ENCODE results near the gene PCGF3. TPM values are rescaled to one million over a fixed set of nuclear protein-coding genes. Genes with fewer than 3 reads are reported as not detected.
A peak's percentile ranks its signal among the peaks of the same experiment; 100 is the strongest.

Gene PCGF3
- total and polyA plus RNA-seq, 3 experiments from 2014 or later: 4.8 to 26.1 (median 24.7) TPM

DNA sequence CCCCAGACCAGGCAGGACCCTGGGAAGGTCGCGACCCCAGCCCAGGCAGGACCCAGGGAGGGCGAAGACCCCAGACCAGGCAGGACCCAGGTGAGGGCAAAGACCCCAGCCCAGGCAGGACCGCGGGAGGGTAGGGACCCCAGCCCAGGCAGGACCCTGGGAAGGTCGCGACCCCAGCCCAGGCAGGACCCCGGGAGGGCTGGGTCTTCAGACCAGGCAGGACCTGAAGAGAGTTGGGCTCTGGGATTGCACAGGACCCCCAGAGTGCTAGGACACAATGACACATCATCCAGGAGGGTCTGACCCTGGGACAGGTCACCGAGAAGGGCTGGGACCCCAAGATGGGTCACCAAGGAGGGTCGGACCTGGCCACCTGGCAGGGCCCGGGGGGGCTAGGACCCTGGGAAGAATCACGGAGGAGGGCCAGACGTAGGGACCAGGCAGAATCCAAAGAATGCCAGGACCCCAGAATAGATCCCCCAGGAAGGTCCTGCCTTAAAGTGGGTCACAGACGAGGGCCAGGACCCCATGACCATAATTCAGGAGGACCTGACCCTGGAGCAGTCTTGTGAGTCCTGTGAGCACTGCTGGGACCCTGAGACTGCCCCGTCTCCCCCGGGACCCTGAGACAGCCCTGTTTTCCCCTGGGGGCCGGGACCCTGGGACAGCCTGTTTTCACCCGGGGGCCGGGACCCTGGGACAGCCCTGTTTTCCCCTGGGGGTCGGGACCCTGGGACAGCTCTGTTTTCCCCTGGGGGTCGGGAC is 1.4 kb downstream of the PCGF3 start:
- Mint-ChIP-seq H3K36me3 (peaks cover 0 to 5% (median 0%) of the 10 kb centered on the region in 3 donors), H3K4me1 (peaks cover 21 to 42% (median 27%) of the 10 kb centered on the region in 3 donors), H3K4me3 (peak overlapping the region in 1 of 7 donors; percentile 15), H3K27me3 (no peaks in the 10 kb centered on the region), H3K27ac (no peak overlapping the region), H3K9me3 (no peaks in the 10 kb centered on the region)
- H3K9me3 ChIP-seq (ENCODE audit: low read length): no peaks in the 10 kb centered on the region
- CTCF ChIA-PET: no interaction called here
- H3K4me3 ChIP-seq (ENCODE audit: low read length): no peak overlapping the region
- peaks cover 13% of the 10 kb centered on the region for H3K4me1 ChIP-seq (ENCODE audit: insufficient read depth, low read length)
- H3K27me3 ChIP-seq (ENCODE audit: insufficient read depth, low read length, poor library complexity, severe bottlenecking): no peaks in the 10 kb centered on the region
- POLR2A ChIA-PET: no interaction called here
- H3K27ac ChIP-seq (ENCODE audit: low read depth, low read length): peak overlapping the region; percentile 93
- no peaks in the 10 kb centered on the region for H3K36me3 ChIP-seq (ENCODE audit: insufficient read depth, low read length)
- DNase-seq: peak in 1 of 5 donors; percentile 46

DNA sequence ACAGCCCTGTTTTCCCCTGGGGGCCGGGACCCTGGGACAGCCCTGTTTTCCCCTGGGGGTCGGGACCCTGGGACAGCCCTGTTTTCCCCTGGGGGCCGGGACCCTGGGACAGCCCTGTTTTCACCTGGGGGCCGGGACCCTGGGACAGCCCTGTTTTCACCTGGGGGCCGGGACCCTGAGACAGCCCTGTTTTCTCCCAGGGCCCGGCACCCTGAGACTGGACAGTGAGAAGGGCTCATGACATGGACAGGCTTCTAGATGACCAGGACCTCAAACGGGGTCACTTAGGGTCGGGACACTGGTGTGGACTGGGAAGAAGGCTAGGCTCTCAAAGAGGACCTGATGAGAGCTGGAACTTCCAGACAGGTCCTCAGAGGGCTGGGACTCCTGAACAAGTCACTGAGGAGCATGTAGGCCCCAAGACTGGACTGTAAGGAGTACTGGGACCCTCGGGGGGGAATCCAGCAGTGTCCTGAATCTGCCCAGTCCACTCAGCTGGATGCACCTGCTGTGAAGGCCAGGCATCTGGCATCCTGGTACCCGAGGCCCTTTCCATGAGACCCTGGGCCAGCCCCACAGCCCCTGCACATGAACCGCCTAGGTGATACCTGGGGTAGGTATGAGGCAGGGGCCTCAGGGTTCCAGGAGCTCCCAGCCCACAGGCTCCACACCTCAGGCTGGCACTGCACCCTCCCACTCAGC is 2.4 kb downstream of the PCGF3 start:
- Mint-ChIP-seq H3K27me3 (no peaks in the 10 kb centered on the region), H3K27ac (peak overlapping the region in 2 of 8 donors; percentile 22 to 26), H3K36me3 (peaks cover 0 to 5% (median 0%) of the 10 kb centered on the region in 3 donors), H3K4me1 (peaks cover 21 to 47% (median 36%) of the 10 kb centered on the region in 3 donors), H3K4me3 (peak overlapping the region in 5 of 7 donors; percentile 41 to 78 (median 56)), H3K9me3 (no peaks in the 10 kb centered on the region)
- Histone ChIP-seq H3K9me3 (ENCODE audit: low read length) (no peaks in the 10 kb centered on the region), H3K36me3 (ENCODE audit: insufficient read depth, low read length) (no peaks in the 10 kb centered on the region), H3K4me1 (ENCODE audit: insufficient read depth, low read length) (peaks cover 13% of the 10 kb centered on the region), H3K27me3 (ENCODE audit: insufficient read depth, low read length, poor library complexity, severe bottlenecking) (no peaks in the 10 kb centered on the region), H3K4me3 (ENCODE audit: low read length) (no peak overlapping the region), H3K27ac (ENCODE audit: low read depth, low read length) (no peak overlapping the region)
- DNase-seq: no peak
- POLR2A ChIA-PET: no interaction called here
- CTCF ChIA-PET: no interaction called here

DNA sequence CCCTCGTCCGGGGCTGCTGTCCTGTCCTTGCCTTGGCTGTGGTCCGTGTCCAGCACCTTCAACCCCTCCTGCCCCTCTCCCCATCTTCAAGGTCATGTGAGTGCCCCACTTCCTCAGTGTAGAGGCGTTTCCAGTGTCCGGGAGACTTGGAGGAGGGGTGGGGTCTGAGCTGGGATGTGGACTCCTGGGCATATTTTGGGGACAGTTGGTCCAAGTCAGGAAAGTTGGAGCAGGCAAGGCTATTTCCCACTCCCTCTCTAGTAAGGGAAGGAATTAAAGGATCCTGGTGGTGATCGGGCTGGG is 3.0 kb downstream of the PCGF3 start:
- ChIA-PET CTCF (no interaction called here), POLR2A (no interaction called here)
- Histone ChIP-seq H3K9me3 (ENCODE audit: low read length) (no peaks in the 10 kb centered on the region), H3K4me3 (ENCODE audit: low read length) (no peak overlapping the region), H3K27me3 (ENCODE audit: insufficient read depth, low read length, poor library complexity, severe bottlenecking) (no peaks in the 10 kb centered on the region), H3K4me1 (ENCODE audit: insufficient read depth, low read length) (peaks cover 13% of the 10 kb centered on the region), H3K36me3 (ENCODE audit: insufficient read depth, low read length) (no peaks in the 10 kb centered on the region), H3K27ac (ENCODE audit: low read depth, low read length) (no peak overlapping the region)
- Mint-ChIP-seq H3K4me3 (peak overlapping the region in 6 of 7 donors; percentile 1 to 72 (median 20)), H3K9me3 (no peaks in the 10 kb centered on the region), H3K4me1 (peaks cover 21 to 47% (median 36%) of the 10 kb centered on the region in 3 donors), H3K36me3 (peaks cover 0 to 5% (median 0%) of the 10 kb centered on the region in 3 donors), H3K27me3 (no peaks in the 10 kb centered on the region), H3K27ac (peak overlapping the region in 4 of 8 donors; percentile 8 to 89 (median 50))
- DNase-seq: no peak

DNA sequence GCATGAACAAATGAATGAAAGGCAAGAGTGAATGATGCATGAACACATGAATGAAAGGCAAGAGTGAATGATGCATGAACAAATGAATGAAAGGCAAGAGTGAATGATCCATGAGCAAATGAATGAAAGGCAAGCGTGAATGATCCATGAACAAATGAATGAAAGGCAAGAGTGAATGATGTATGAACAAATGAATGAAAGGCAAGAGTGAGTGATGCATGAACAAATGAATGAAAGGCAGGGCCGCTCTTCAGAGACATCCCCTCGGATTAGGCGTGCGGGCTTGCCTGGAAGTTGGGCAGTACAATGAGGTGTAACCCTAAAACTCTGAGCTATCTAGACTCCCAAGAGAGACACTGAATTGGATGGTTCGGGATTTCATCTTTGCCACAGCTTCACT is 3.7 kb downstream of the PCGF3 start:
- H3K9me3 ChIP-seq (ENCODE audit: low read length): no peaks in the 10 kb centered on the region
- no peaks in the 10 kb centered on the region for H3K27me3 ChIP-seq (ENCODE audit: insufficient read depth, low read length, poor library complexity, severe bottlenecking)
- H3K36me3 Mint-ChIP-seq: peaks cover 0 to 6% (median 0%) of the 10 kb centered on the region in 3 donors
- no peak for DNase-seq
- ChIA-PET CTCF (no interaction called here), POLR2A (no interaction called here)
- no peaks in the 10 kb centered on the region for H3K27me3 Mint-ChIP-seq
- H3K27ac ChIP-seq (ENCODE audit: low read depth, low read length): no peak overlapping the region
- H3K27ac Mint-ChIP-seq: peak overlapping the region in 2 of 8 donors; percentile 43 to 74
- no peaks in the 10 kb centered on the region for H3K9me3 Mint-ChIP-seq
- H3K4me1 ChIP-seq (ENCODE audit: insufficient read depth, low read length): peaks cover 13% of the 10 kb centered on the region
- peak overlapping the region in 2 of 7 donors; percentile 35 to 68 for H3K4me3 Mint-ChIP-seq
- no peak overlapping the region for H3K4me3 ChIP-seq (ENCODE audit: low read length)
- H3K36me3 ChIP-seq (ENCODE audit: insufficient read depth, low read length): no peaks in the 10 kb centered on the region
- peaks cover 22 to 49% (median 36%) of the 10 kb centered on the region in 3 donors for H3K4me1 Mint-ChIP-seq

DNA sequence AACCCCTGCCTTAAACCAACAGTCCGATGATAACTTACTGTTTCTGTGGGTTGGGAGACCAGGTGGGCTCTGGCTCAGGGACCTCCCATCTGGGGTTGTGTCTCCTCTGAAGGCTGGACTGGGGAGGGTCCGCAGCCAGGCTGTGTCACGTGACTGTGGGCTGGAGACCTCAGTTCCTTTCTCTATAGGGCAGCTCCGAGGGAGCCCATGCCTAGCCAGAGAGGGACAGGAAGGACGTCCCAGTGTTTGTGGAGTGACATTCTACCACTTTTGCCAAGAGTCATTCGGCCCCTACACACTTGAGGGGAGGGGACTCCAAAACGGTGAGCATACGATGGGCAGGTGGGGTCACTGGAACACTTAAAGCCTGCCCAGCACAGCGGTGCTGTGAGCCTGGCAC is 4.5 kb downstream of the PCGF3 start:
- ChIA-PET CTCF (no interaction called here), POLR2A (no interaction called here)
- peak overlapping the region in 2 of 7 donors; percentile 35 to 68 for H3K4me3 Mint-ChIP-seq
- H3K4me1 Mint-ChIP-seq: peaks cover 25 to 55% (median 37%) of the 10 kb centered on the region in 3 donors
- Histone ChIP-seq H3K27ac (ENCODE audit: low read depth, low read length) (no peak overlapping the region), H3K27me3 (ENCODE audit: insufficient read depth, low read length, poor library complexity, severe bottlenecking) (no peaks in the 10 kb centered on the region), H3K36me3 (ENCODE audit: insufficient read depth, low read length) (no peaks in the 10 kb centered on the region), H3K9me3 (ENCODE audit: low read length) (no peaks in the 10 kb centered on the region), H3K4me1 (ENCODE audit: insufficient read depth, low read length) (peaks cover 9% of the 10 kb centered on the region), H3K4me3 (ENCODE audit: low read length) (no peak overlapping the region)
- H3K36me3 Mint-ChIP-seq: peaks cover 0 to 9% (median 0%) of the 10 kb centered on the region in 3 donors
- H3K9me3 Mint-ChIP-seq: no peaks in the 10 kb centered on the region
- peak overlapping the region in 4 of 8 donors; percentile 11 to 64 (median 39) for H3K27ac Mint-ChIP-seq
- no peaks in the 10 kb centered on the region for H3K27me3 Mint-ChIP-seq
- DNase-seq: no peak

DNA sequence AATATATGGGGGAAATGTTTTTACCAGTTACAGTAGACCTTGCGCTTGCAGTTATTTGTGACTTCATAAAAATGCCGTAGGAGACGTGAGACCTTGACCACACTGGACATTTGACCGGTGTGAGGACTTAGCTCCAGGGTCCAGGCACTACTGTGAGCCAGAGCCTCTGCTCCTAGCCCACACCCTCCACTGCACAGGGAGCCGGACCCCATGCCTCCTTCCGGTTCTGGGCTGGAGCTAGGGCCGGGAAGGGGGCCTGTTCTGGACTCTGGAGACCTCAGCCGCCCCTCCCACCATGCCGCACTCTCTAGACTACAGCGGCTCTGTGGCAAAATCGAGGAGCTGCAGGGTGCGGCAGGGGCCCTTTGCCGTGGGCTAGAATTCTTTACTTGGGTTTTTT is 5.3 kb downstream of the PCGF3 start:
- no peaks in the 10 kb centered on the region for H3K9me3 Mint-ChIP-seq
- H3K36me3 ChIP-seq (ENCODE audit: insufficient read depth, low read length): no peaks in the 10 kb centered on the region
- peaks cover 0 to 6% (median 0%) of the 10 kb centered on the region in 3 donors for H3K36me3 Mint-ChIP-seq
- H3K27me3 ChIP-seq (ENCODE audit: insufficient read depth, low read length, poor library complexity, severe bottlenecking): no peaks in the 10 kb centered on the region
- H3K4me1 ChIP-seq (ENCODE audit: insufficient read depth, low read length): peaks cover 6% of the 10 kb centered on the region
- DNase-seq: no peak
- H3K27me3 Mint-ChIP-seq: no peaks in the 10 kb centered on the region
- H3K4me1 Mint-ChIP-seq: peaks cover 27 to 55% (median 40%) of the 10 kb centered on the region in 3 donors
- H3K4me3 ChIP-seq (ENCODE audit: low read length): no peak overlapping the region
- CTCF ChIA-PET: no interaction called here
- peak overlapping the region in 2 of 8 donors; percentile 53 to 64 for H3K27ac Mint-ChIP-seq
- no peaks in the 10 kb centered on the region for H3K9me3 ChIP-seq (ENCODE audit: low read length)
- H3K4me3 Mint-ChIP-seq: peak overlapping the region in 1 of 7 donors; percentile 27
- POLR2A ChIA-PET: no interaction called here
- no peak overlapping the region for H3K27ac ChIP-seq (ENCODE audit: low read depth, low read length)

DNA sequence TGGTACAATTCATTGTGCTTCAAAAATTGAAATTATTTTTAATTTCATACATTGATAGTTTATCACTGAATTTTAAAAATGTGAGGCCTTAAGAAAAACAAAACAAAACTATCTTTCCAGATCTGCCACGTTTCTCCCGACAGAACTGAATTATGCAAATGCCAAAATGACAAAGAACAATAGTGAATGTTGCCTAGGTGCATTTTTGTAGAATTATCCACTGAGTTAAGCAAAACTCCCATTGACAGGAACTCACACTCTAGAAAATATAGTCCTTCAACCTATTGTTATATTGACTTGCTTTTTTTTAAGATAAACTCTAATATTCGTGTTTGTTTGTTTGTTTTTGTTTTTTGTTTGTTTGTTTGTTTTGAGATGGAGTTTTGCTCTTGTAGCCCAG is 6.5 kb downstream of the PCGF3 start:
- H3K27ac Mint-ChIP-seq: peak overlapping the region in 1 of 8 donors; percentile 32
- CTCF ChIA-PET: no interaction called here
- H3K27me3 Mint-ChIP-seq: no peaks in the 10 kb centered on the region

DNA sequence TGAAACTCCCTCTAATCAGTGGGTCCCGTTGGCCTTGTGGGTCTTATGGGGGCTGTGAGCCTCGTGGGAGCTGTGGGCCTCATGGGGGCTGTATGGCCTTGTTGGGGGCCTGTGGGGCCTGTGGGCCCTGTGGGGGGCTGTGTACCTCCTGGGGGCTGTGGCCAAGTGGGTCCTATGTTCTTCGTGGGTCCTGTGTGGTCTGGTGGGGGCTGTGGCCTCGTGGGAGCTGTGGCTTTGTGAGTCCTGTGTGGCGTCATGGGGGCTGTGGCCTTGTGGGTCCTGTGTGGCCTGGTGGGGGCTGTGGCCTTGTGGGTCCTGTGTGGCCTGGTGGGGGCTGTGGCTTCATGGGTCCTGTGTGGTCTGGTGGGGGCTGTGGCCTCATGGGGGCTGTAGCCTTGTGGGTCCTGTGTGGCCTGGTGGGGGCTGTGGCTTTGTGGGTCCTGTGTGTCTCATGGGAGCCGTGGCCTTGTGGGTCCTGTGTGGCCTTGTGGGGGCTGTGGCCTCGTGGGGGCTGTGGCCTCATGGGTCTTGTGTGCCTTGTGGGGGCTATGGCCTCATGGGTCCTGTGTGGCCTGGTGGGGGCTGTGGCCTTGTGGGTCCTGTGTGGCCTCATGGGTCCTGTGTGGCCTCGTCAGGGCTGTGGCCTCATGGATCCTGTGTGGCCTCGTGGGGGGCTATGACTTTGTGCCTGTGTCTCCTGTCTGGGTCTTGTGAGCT is 7.4 kb downstream of the PCGF3 start:
- H3K27ac ChIP-seq (ENCODE audit: low read depth, low read length): no peak overlapping the region
- Mint-ChIP-seq H3K27ac (peak overlapping the region in 1 of 8 donors; percentile 43), H3K9me3 (no peaks in the 10 kb centered on the region), H3K36me3 (peaks cover 0 to 7% (median 0%) of the 10 kb centered on the region in 3 donors), H3K4me3 (no peak overlapping the region), H3K27me3 (no peaks in the 10 kb centered on the region), H3K4me1 (peaks cover 30 to 58% (median 45%) of the 10 kb centered on the region in 3 donors)
- no peaks in the 10 kb centered on the region for H3K27me3 ChIP-seq (ENCODE audit: insufficient read depth, low read length, poor library complexity, severe bottlenecking)
- no peaks in the 10 kb centered on the region for H3K4me1 ChIP-seq (ENCODE audit: insufficient read depth, low read length)
- no peak for DNase-seq
- H3K4me3 ChIP-seq (ENCODE audit: low read length): no peak overlapping the region
- ChIA-PET CTCF (no interaction called here), POLR2A (no interaction called here)
- no peaks in the 10 kb centered on the region for H3K9me3 ChIP-seq (ENCODE audit: low read length)
- H3K36me3 ChIP-seq (ENCODE audit: insufficient read depth, low read length): no peaks in the 10 kb centered on the region

More for the DNA sequence above, 6.5 kb downstream of the PCGF3 start:
- no peaks in the 10 kb centered on the region for H3K27me3 ChIP-seq (ENCODE audit: insufficient read depth, low read length, poor library complexity, severe bottlenecking)
- H3K4me3 ChIP-seq (ENCODE audit: low read length): no peak overlapping the region
- H3K4me1 Mint-ChIP-seq: peaks cover 27 to 53% (median 45%) of the 10 kb centered on the region in 3 donors
- DNase-seq: no peak
- H3K36me3 ChIP-seq (ENCODE audit: insufficient read depth, low read length): no peaks in the 10 kb centered on the region
- no peaks in the 10 kb centered on the region for H3K9me3 Mint-ChIP-seq
- no peak overlapping the region for H3K27ac ChIP-seq (ENCODE audit: low read depth, low read length)
- no peak overlapping the region for H3K4me3 Mint-ChIP-seq
- peaks cover 2% of the 10 kb centered on the region for H3K4me1 ChIP-seq (ENCODE audit: insufficient read depth, low read length)
- POLR2A ChIA-PET: no interaction called here
- H3K9me3 ChIP-seq (ENCODE audit: low read length): no peaks in the 10 kb centered on the region
- peaks cover 0 to 7% (median 0%) of the 10 kb centered on the region in 3 donors for H3K36me3 Mint-ChIP-seq

Measured in CD8-positive, alpha-beta memory T cell (primary cell).